Astrocyte (in vitro differentiated cells and primary cell): ENCODE data around the gene KLHL11. TPM values are rescaled to one million over a fixed set of nuclear protein-coding genes. Genes with fewer than 3 reads are reported as not detected.

Experiments
- DNase-seq: peaks from one replicate; pipeline ENCODE4 v3.0.0-alpha.2; 2010; ENCODE audit warnings: low read depth
- FAIRE-seq: peaks from 2 replicates; lab custom pipeline; 2011; peaks lifted over from hg19 to GRCh38; lab: Jason Lieb, UNC
- H2AFZ ChIP-seq: 2 replicates; pipeline ENCODE4 v1.6.0; 2012; ENCODE audit warnings: low read depth, low read length, inconsistent platforms
- H3K27ac ChIP-seq: 2 replicates; pipeline ENCODE4 v1.5.1; 2011; ENCODE audit warnings: low read depth, low read length, inconsistent platforms
- H3K27me3 ChIP-seq: 2 replicates; pipeline ENCODE4 v1.6.0; 2011; ENCODE audit warnings: low read length, inconsistent platforms; ENCODE audit not compliant: insufficient read depth
- H3K36me3 ChIP-seq: 2 replicates; pipeline ENCODE4 v1.5.1; 2011; ENCODE audit warnings: low read length, inconsistent platforms; ENCODE audit not compliant: insufficient read depth
- H3K4me1 ChIP-seq: 2 replicates; pipeline ENCODE4 v1.5.1; 2011; ENCODE audit warnings: low read length, inconsistent platforms; ENCODE audit not compliant: insufficient read depth
- H3K4me2 ChIP-seq: 2 replicates; pipeline ENCODE4 v1.6.0; 2012; ENCODE audit warnings: low read length, inconsistent platforms
- H3K4me3 ChIP-seq: 2 replicates; pipeline ENCODE4 v1.5.1; 2011; ENCODE audit warnings: low read depth, mild to moderate bottlenecking, low read length, inconsistent platforms; ENCODE audit not compliant: insufficient read depth
- H3K79me2 ChIP-seq: 2 replicates; pipeline ENCODE4 v1.6.0; 2012; ENCODE audit warnings: mild to moderate bottlenecking, low read length, inconsistent platforms; ENCODE audit not compliant: insufficient read depth
- H3K9ac ChIP-seq: 2 replicates; pipeline ENCODE4 v1.6.0; 2012; ENCODE audit warnings: mild to moderate bottlenecking, low read length, inconsistent platforms
- H3K9me3 ChIP-seq: 2 replicates; pipeline ENCODE4 v1.5.1; 2012; ENCODE audit warnings: low read depth, mild to moderate bottlenecking, low read length, inconsistent platforms; ENCODE audit not compliant: insufficient read depth
- H4K20me1 ChIP-seq: 2 replicates; pipeline ENCODE4 v1.6.0; 2012; ENCODE audit warnings: low read length, inconsistent platforms; ENCODE audit not compliant: insufficient read depth
- H3K27ac Mint-ChIP-seq: one replicate; pipeline ENCODE4 v1.8.0; 2021; ENCODE audit warnings: mild to moderate bottlenecking, mixed read lengths; ENCODE audit not compliant: unreplicated experiment
- H3K27me3 Mint-ChIP-seq: one replicate; pipeline ENCODE4 v1.8.0; 2021; ENCODE audit warnings: low read depth, mixed read lengths; ENCODE audit not compliant: unreplicated experiment
- H3K36me3 Mint-ChIP-seq: one replicate; pipeline ENCODE4 v1.8.0; 2021; ENCODE audit warnings: low read depth, mixed read lengths; ENCODE audit not compliant: unreplicated experiment
- H3K4me1 Mint-ChIP-seq: one replicate; pipeline ENCODE4 v1.8.0; 2021; ENCODE audit warnings: low read depth, mixed read lengths; ENCODE audit not compliant: unreplicated experiment
- H3K4me3 Mint-ChIP-seq: one replicate; pipeline ENCODE4 v1.8.0; 2021; ENCODE audit warnings: mild to moderate bottlenecking, moderate library complexity, mixed read lengths; ENCODE audit not compliant: unreplicated experiment
- H3K9me3 Mint-ChIP-seq: one replicate; pipeline ENCODE4 v1.8.0; 2021; ENCODE audit warnings: mild to moderate bottlenecking, mixed read lengths; ENCODE audit not compliant: unreplicated experiment
- CTCF ChIP-seq: IDR thresholded peaks from 2 replicates; pipeline ENCODE4 v1.5.1; 2011; ENCODE audit warnings: low read depth, mild to moderate bottlenecking, inconsistent platforms, low read length, moderate library complexity; ENCODE audit not compliant: insufficient read depth
- EZH2 ChIP-seq: IDR thresholded peaks from 2 replicates; pipeline ENCODE4 v1.6.1; 2012; ENCODE audit warnings: mild to moderate bottlenecking, low read length, inconsistent platforms; ENCODE audit not compliant: insufficient read depth
- total RNA-seq: library from RNA; stranded (reverse); gene quantifications from 2 replicates; pipeline ENCODE4 v1.2.1, GENCODE V29; 2021

The KLHL11 gene
- total RNA-seq, 1 donor from 2014 or later = 12.8 TPM

GRCh38 chr17:41818024-41818423 is 47.2 kb downstream of the KLHL11 start:
- H3K79me2 ChIP-seq = peaks cover 54% of the 10 kb centered on the region
- TF ChIP-seq EZH2 = no peak
- no peak for TF ChIP-seq CTCF
- H3K4me1 ChIP-seq = peaks cover 17% of the 10 kb centered on the region
- H3K36me3 Mint-ChIP-seq = peaks cover 13% of the 10 kb centered on the region
- no peak overlapping the region for H3K4me2 ChIP-seq
- H4K20me1 ChIP-seq = peaks cover 79% of the 10 kb centered on the region
- peaks cover 10% of the 10 kb centered on the region for H3K4me1 Mint-ChIP-seq
- H3K4me3 ChIP-seq = no peak overlapping the region
- no peaks in the 10 kb centered on the region for H3K27me3 ChIP-seq
- H3K27me3 Mint-ChIP-seq = no peaks in the 10 kb centered on the region
- no peak overlapping the region for H3K27ac ChIP-seq
- no peaks in the 10 kb centered on the region for H3K9me3 ChIP-seq
- no peak overlapping the region for H2AFZ ChIP-seq
- H3K36me3 ChIP-seq = peaks cover 19% of the 10 kb centered on the region
- no peaks in the 10 kb centered on the region for H3K9me3 Mint-ChIP-seq
- no peak overlapping the region for H3K9ac ChIP-seq
- no peak overlapping the region for H3K4me3 Mint-ChIP-seq
- DNase-seq (no peak), FAIRE-seq (no peak)
- no peak overlapping the region for H3K27ac Mint-ChIP-seq

- Histone ChIP-seq H3K27me3 (no peaks in the 10 kb centered on the region), H3K4me2 (peak overlapping the region; percentile 41), H3K9me3 (no peaks in the 10 kb centered on the region), H3K9ac (no peak overlapping the region), H3K4me1 (peaks cover 22% of the 10 kb centered on the region), H2AFZ (no peak overlapping the region), H3K27ac (no peak overlapping the region), H4K20me1 (peaks cover 68% of the 10 kb centered on the region), H3K36me3 (peaks cover 19% of the 10 kb centered on the region), H3K79me2 (peaks cover 58% of the 10 kb centered on the region), H3K4me3 (no peak overlapping the region)
- no peaks in the 10 kb centered on the region for H3K27me3 Mint-ChIP-seq
- H3K9me3 Mint-ChIP-seq = no peaks in the 10 kb centered on the region
- H3K4me1 Mint-ChIP-seq = peaks cover 10% of the 10 kb centered on the region
- peak overlapping the region; percentile 58 for H3K27ac Mint-ChIP-seq
- FAIRE-seq (no peak), DNase-seq (no peak)
- peaks cover 11% of the 10 kb centered on the region for H3K36me3 Mint-ChIP-seq
- TF ChIP-seq CTCF (no peak), EZH2 (no peak)
- H3K4me3 Mint-ChIP-seq = peak overlapping the region; percentile 66
Measured at GRCh38 chr17:41816637-41817320, 48.4 kb downstream of the KLHL11 start.

- TF ChIP-seq CTCF = no peak
- TF ChIP-seq EZH2 = no peak
- Histone ChIP-seq H2AFZ (no peak overlapping the region), H3K4me3 (peak overlapping the region; percentile 93), H3K79me2 (peaks cover 80% of the 10 kb centered on the region), H3K4me1 (peaks cover 36% of the 10 kb centered on the region), H3K4me2 (peak overlapping the region; percentile 96), H4K20me1 (peaks cover 67% of the 10 kb centered on the region), H3K36me3 (peaks cover 10% of the 10 kb centered on the region), H3K9me3 (no peaks in the 10 kb centered on the region), H3K27me3 (no peaks in the 10 kb centered on the region), H3K9ac (peak overlapping the region; percentile 96), H3K27ac (peak overlapping the region; percentile 76)
- no peaks in the 10 kb centered on the region for H3K27me3 Mint-ChIP-seq
- no peak for FAIRE-seq
- DNase-seq = peak; percentile 26
- peak overlapping the region; percentile 98 for H3K4me3 Mint-ChIP-seq
- H3K36me3 Mint-ChIP-seq = peaks cover 11% of the 10 kb centered on the region
- no peaks in the 10 kb centered on the region for H3K9me3 Mint-ChIP-seq
- H3K27ac Mint-ChIP-seq = peak overlapping the region; percentile 99
- H3K4me1 Mint-ChIP-seq = peaks cover 22% of the 10 kb centered on the region
Measured at GRCh38 chr17:41814195-41814594, 51.0 kb downstream of the KLHL11 start.
